Fibroblast of lung (primary cell): ENCODE results near the gene SMARCC1. TPM values are rescaled to one million over a fixed set of nuclear protein-coding genes. Genes with fewer than 3 reads are reported as not detected.

Experiments
- DNase-seq, 2 donors: peaks; one replicate each; pipeline versions ENCODE4 v3.0.0 to v3.0.0-alpha.2; 2010; ENCODE audit warnings: low read depth in 2 of 2
- H2AFZ ChIP-seq: 2 replicates; pipeline ENCODE4 v1.5.1; 2012; ENCODE audit warnings: low read length, control low read depth, inconsistent platforms
- H3K27ac ChIP-seq: 2 replicates; pipeline ENCODE4 v1.5.1; 2011; ENCODE audit warnings: low read length, control low read depth; ENCODE audit not compliant: insufficient read depth
- H3K27me3 ChIP-seq: 2 replicates; pipeline ENCODE4 v1.5.1; 2011; ENCODE audit warnings: mild to moderate bottlenecking, low read length; ENCODE audit not compliant: control insufficient read depth, insufficient read depth
- H3K36me3 ChIP-seq: 2 replicates; pipeline ENCODE4 v1.5.1; 2011; ENCODE audit warnings: low read length; ENCODE audit not compliant: control insufficient read depth, insufficient read depth
- H3K4me1 ChIP-seq: 2 replicates; pipeline ENCODE4 v1.5.1; 2011; ENCODE audit warnings: low read length; ENCODE audit not compliant: control insufficient read depth, insufficient read depth; ENCODE audit errors: extremely low read depth
- H3K4me2 ChIP-seq: 2 replicates; pipeline ENCODE4 v1.5.1; 2011; ENCODE audit warnings: low read length, control low read depth; ENCODE audit not compliant: insufficient read depth; ENCODE audit errors: extremely low read depth
- H3K4me3 ChIP-seq, 4 experiments: fragments of 200-600 bp in 1 of 4; sonication (generic) in 1 of 4; replicated peaks in 1 of 4; 2 replicates each; pipeline ENCODE4 v1.5.1; 2011 to 2016; ENCODE audit warnings: low read length in 4 of 4, low read depth in 3 of 4, mild to moderate bottlenecking in 3 of 4, control low read depth in 2 of 4, inconsistent platforms in 1 of 4, mixed read lengths in 1 of 4; ENCODE audit not compliant: insufficient read depth in 1 of 4; ENCODE audit errors: control extremely low read depth in 1 of 4
- H3K79me2 ChIP-seq: 2 replicates; pipeline ENCODE4 v1.5.1; 2012; ENCODE audit warnings: mild to moderate bottlenecking, low read length, inconsistent platforms; ENCODE audit not compliant: control insufficient read depth, insufficient read depth
- H3K9ac ChIP-seq: 2 replicates; pipeline ENCODE4 v1.5.1; 2011; ENCODE audit warnings: mild to moderate bottlenecking, low read length, control low read depth; ENCODE audit not compliant: insufficient read depth
- H3K9me3 ChIP-seq: 2 replicates; pipeline ENCODE4 v1.5.1; 2012; ENCODE audit warnings: low read depth, low read length; ENCODE audit not compliant: control insufficient read depth, insufficient read depth
- H4K20me1 ChIP-seq: 2 replicates; pipeline ENCODE4 v1.5.1; 2011; ENCODE audit warnings: low read length; ENCODE audit not compliant: control insufficient read depth, insufficient read depth; ENCODE audit errors: extremely low read depth
- EZH2 ChIP-seq: IDR thresholded peaks from 2 replicates; pipeline ENCODE4 v1.5.1; 2012; ENCODE audit warnings: low read length, control low read depth, mild to moderate bottlenecking; ENCODE audit errors: missing control alignments
- polyA plus RNA-seq, 2 donors: library from polyadenylated mRNA; depleted of rRNA in 1 of 2; stranded (reverse) in 1 of 2; unstranded in 1 of 2; fragments of >200 nt; gene quantifications; 2 replicates each; pipeline ENCODE4 v1.2.1, GENCODE V29; 2011 to 2012; ENCODE audit warnings: missing spikeins in 1 of 2
- total RNA-seq: library from RNA; depleted of rRNA; stranded (reverse); fragments of >200 nt; gene quantifications from 2 replicates; pipeline ENCODE4 v1.2.1, GENCODE V29; 2014
- TF ChIP-seq, protein P1 (sequence below), 2 donors: IDR thresholded peaks in 1 of 2; conservative IDR thresholded peaks in 1 of 2; 1 replicate in 1 of 2; 2 replicates in 1 of 2; pipeline ENCODE4 v1.5.1; 2011 to 2012; ENCODE audit warnings: low read length in 2 of 2, control low read depth in 1 of 2, inconsistent platforms in 1 of 2, low read depth in 1 of 2, mild to moderate bottlenecking in 1 of 2

SMARCC1 gene
- total and polyA plus RNA-seq, 2 donors (not counting 1 experiment from before 2014, with no cell fraction given): 23.1 to 23.6 TPM

DNA sequence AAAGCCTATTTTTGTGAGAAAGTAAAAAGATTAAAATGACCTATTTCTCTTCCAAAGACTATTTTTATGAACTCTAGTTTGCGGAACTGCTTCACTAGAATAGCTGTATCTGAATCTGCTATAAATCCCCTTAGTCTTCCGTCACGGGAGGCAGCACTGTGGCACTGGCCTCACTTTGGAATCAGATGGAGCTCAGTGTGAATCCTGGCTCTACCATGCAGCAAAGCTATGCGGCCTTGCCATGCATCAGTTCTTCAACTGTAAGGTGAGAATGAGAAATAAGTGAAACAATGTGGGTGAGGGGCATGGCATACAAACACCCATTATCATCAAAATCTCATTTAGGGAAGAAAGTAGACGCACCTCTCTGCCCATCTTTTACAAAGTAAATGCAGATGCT lies 175.5 kb downstream of the SMARCC1 start:
- Histone ChIP-seq H3K9me3 (no peaks in the 10 kb centered on the region), H3K4me3 (no peak overlapping the region), H3K27me3 (no peaks in the 10 kb centered on the region), H4K20me1 (no peaks in the 10 kb centered on the region), H3K79me2 (no peaks in the 10 kb centered on the region), H3K9ac (no peak overlapping the region), H3K4me1 (no peaks in the 10 kb centered on the region), H3K4me2 (no peak overlapping the region), H2AFZ (no peak overlapping the region), H3K27ac (no peak overlapping the region), H3K36me3 (peaks cover 2% of the 10 kb centered on the region)
- TF ChIP-seq, protein P1, sequence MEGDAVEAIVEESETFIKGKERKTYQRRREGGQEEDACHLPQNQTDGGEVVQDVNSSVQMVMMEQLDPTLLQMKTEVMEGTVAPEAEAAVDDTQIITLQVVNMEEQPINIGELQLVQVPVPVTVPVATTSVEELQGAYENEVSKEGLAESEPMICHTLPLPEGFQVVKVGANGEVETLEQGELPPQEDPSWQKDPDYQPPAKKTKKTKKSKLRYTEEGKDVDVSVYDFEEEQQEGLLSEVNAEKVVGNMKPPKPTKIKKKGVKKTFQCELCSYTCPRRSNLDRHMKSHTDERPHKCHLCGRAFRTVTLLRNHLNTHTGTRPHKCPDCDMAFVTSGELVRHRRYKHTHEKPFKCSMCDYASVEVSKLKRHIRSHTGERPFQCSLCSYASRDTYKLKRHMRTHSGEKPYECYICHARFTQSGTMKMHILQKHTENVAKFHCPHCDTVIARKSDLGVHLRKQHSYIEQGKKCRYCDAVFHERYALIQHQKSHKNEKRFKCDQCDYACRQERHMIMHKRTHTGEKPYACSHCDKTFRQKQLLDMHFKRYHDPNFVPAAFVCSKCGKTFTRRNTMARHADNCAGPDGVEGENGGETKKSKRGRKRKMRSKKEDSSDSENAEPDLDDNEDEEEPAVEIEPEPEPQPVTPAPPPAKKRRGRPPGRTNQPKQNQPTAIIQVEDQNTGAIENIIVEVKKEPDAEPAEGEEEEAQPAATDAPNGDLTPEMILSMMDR (conservative IDR thresholded peaks at IDR 0.05 in 1 of 2, IDR thresholded peaks at IDR 0.05 in 1 of 2; ENCODE audit: low read depth in 1 of 2, low read length in 2 of 2): no peak
- no peak for TF ChIP-seq EZH2
- no peak for DNase-seq

DNA sequence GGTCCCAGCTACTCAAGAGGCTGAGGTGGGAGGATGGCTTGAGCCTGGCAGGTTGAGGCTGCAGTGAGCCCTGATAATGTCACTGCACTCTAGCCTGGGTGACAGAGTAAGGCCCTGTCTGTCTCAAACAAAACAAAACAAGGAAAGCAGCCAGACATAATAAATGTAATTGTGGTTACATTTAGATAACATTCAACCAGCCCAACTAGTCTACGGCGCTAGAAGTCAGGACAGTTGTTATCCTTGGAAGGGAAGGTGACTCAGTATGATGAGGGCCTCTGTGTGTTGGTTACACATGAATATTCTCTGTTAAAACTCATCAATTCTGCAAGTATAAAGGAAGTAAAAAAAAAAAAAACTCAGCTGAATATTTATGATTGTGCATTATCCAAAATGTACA lies 176.0 kb downstream of the SMARCC1 start:
- Histone ChIP-seq H3K9ac (no peak overlapping the region), H3K27ac (no peak overlapping the region), H3K79me2 (no peaks in the 10 kb centered on the region), H3K4me2 (no peak overlapping the region), H3K4me3 (no peak overlapping the region), H3K36me3 (peaks cover 2% of the 10 kb centered on the region), H2AFZ (no peak overlapping the region), H3K4me1 (no peaks in the 10 kb centered on the region), H4K20me1 (no peaks in the 10 kb centered on the region), H3K27me3 (no peaks in the 10 kb centered on the region), H3K9me3 (no peaks in the 10 kb centered on the region)
- no peak for TF ChIP-seq EZH2
- TF ChIP-seq, protein P1 (conservative IDR thresholded peaks at IDR 0.05 in 1 of 2, IDR thresholded peaks at IDR 0.05 in 1 of 2; ENCODE audit: low read depth in 1 of 2, low read length in 2 of 2): no peak
- peak in 1 of 2 donors; percentile 74 for DNase-seq

DNA sequence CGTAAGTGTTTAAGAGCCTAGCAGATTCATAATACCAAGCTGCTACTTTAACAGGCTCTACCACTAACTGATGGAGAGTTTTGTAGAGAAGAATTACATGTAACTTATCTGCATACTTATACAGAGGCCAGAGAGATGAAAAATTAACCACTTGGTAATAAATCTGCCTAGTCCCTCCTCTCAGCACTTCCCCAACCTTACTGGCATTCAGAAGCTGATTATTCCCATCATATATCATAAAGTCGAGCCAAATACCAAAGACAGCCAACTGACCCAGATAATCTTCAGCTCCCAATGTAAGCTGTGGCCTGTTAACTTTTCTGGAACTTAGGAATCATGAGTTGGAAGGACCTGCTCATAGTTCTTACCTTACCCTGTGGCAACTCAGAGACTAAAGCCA lies 177.5 kb downstream of the SMARCC1 start:
- H3K27ac ChIP-seq: no peak overlapping the region
- H3K9me3 ChIP-seq: no peaks in the 10 kb centered on the region
- H3K4me1 ChIP-seq: no peaks in the 10 kb centered on the region
- H3K4me3 ChIP-seq: no peak overlapping the region
- H3K36me3 ChIP-seq: no peaks in the 10 kb centered on the region
- TF ChIP-seq EZH2: no peak
- TF ChIP-seq, protein P1 (conservative IDR thresholded peaks at IDR 0.05 in 1 of 2, IDR thresholded peaks at IDR 0.05 in 1 of 2; ENCODE audit: low read depth in 1 of 2, low read length in 2 of 2): no peak
- DNase-seq: peak in 1 of 2 donors; percentile 25
- no peaks in the 10 kb centered on the region for H3K27me3 ChIP-seq
- no peak overlapping the region for H3K9ac ChIP-seq
- no peaks in the 10 kb centered on the region for H3K79me2 ChIP-seq
- H4K20me1 ChIP-seq: no peaks in the 10 kb centered on the region
- no peak overlapping the region for H3K4me2 ChIP-seq
- H2AFZ ChIP-seq: no peak overlapping the region
